HG02623 (cell line): ENCODE results near the gene OTUB1.

Experiments used
- ATAC-seq: cut with Tn5 transposase; IDR thresholded peaks from one replicate; pipeline ENCODE4 v1.9.1; 2021; ENCODE audit warnings: moderate library complexity; ENCODE audit not compliant: unreplicated experiment

Gene OTUB1

GRCh38 chr11:64004590-64004984 is 18.3 kb downstream of the OTUB1 start:
- no peak for ATAC-seq

GRCh38 chr11:64005691-64006090 is 19.5 kb downstream of the OTUB1 start:
- no peak for ATAC-seq

GRCh38 chr11:64006398-64006797 is 20.2 kb downstream of the OTUB1 start:
- ATAC-seq: no peak

GRCh38 chr11:64007160-64007628 is 21.0 kb downstream of the OTUB1 start:
- ATAC-seq: no peak

GRCh38 chr11:64007629-64008282 is 21.5 kb downstream of the OTUB1 start:
- ATAC-seq: no peak

- no peak for ATAC-seq
Measured at GRCh38 chr11:64008283-64008913, 22.2 kb downstream of the OTUB1 start.

- no peak for ATAC-seq
Measured at GRCh38 chr11:64008914-64009633, 22.8 kb downstream of the OTUB1 start.

- ATAC-seq: no peak
Measured at GRCh38 chr11:64009710-64010109, 23.5 kb downstream of the OTUB1 start.

GRCh38 chr11:64010783-64011182 is 24.5 kb downstream of the OTUB1 start:
- no peak for ATAC-seq

- ATAC-seq: no peak
Measured at GRCh38 chr11:64011371-64011770, 25.1 kb downstream of the OTUB1 start.

- ATAC-seq: no peak
Measured at GRCh38 chr11:64013141-64013896, 27.1 kb downstream of the OTUB1 start.

- ATAC-seq: no peak
Measured at GRCh38 chr11:64014356-64014755, 28.1 kb downstream of the OTUB1 start.

- ATAC-seq: no peak
Measured at GRCh38 chr11:64015510-64015909, 29.3 kb downstream of the OTUB1 start.

GRCh38 chr11:64015935-64016845 is 30.0 kb downstream of the OTUB1 start:
- no peak for ATAC-seq

- ATAC-seq: no peak
Measured at GRCh38 chr11:64017945-64018224, 31.6 kb downstream of the OTUB1 start.

- ATAC-seq: no peak
Measured at GRCh38 chr11:64018310-64018709, 32.1 kb downstream of the OTUB1 start.

- ATAC-seq: no peak
Measured at GRCh38 chr11:64019106-64020037, 33.1 kb downstream of the OTUB1 start.

- ATAC-seq: no peak
Measured at GRCh38 chr11:64020976-64021756, 34.9 kb downstream of the OTUB1 start.

- no peak for ATAC-seq
Measured at GRCh38 chr11:64021757-64022093, 35.5 kb downstream of the OTUB1 start.
